Measurements from ENCODE around the gene ORC5.

ORC5 gene

DNA sequence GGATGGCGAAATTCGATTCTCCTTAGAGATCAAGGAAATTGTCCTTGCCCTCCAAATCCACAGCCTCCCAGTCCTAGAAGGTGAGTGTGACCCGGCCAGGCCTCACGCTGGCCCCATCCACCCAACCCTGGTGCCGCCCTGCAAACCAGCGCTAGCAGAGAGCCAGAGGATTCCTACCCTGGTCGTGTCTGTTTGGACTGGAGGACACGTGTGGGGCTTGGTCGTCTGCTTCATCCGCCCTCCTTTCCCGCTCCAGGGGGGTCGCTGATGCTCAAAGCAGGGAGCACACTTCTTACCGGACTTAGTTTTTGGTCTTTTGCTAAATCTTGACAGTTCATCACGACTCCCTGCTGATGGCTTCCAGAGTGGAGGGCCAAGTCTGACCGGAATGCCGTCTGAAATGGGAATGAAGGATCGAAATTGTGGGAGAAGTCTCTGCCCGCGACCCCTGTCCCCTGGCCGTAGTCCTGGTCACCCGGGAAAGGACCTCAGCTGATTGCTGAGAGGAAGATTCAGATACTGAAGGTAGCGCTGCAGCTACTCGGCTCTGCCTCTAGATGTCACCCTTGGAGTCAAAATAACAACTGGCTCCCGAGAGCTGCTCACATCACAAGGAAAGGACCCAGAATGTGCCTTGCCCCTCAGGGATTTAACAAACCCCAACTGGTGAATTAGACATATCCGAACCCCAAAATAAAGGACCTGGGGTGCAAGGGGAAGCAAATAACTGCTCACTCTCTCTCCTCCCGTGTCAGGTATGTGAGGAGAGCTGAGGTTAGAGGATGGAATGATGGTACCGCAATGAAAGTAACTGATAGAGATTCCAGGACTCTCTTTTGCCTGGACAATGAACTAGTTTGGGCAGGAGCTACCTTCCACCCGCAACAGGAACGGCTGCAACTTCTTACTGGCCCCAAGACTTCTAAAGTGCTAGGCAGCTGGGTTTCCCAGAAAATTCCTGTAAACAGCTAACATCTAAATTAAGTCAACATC is 23.5 kb upstream of the ORC5 start:
- no peak overlapping the region for H3K4me3 ChIP-seq (ENCODE audit: extremely low read depth, insufficient read depth, low read length, poor library complexity, severe bottlenecking)
- 40 to 45% methylated on average over 20 to 24 of the region's 29 CpGs for WGBS, 2 experiments (ENCODE audit: insufficient coverage in 2 of 2)
- H3K4me1 ChIP-seq (ENCODE audit: control insufficient read depth, insufficient read depth, low read length, poor library complexity, severe bottlenecking): no peaks in the 10 kb centered on the region
- no peak overlapping the region for H3K27ac ChIP-seq (ENCODE audit: low read depth, low read length, severe bottlenecking)
- no peaks in the 10 kb centered on the region for H3K36me3 ChIP-seq (ENCODE audit: control insufficient read depth, insufficient read depth, low read length)
- H3K9me3 ChIP-seq (ENCODE audit: control insufficient read depth, low read length): no peaks in the 10 kb centered on the region

DNA sequence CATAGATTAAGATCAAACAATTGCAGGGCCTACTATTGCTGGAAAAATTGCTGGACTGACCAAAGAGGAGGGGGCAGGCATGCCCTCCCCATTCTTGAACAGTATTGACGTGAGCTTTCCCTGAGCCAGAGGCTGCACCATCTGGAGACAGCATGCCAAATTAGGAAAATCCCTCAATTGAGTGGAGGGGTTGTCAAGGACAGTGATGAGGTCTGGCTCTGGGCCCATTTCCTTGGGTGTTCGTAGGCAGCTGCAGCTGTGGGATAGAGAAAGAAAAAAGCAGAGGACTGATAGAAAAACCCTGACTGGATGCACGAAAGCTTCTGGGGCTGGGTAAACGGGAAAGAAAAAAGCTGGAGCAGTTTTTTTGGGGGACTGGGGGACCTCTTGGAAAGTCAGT is 22.8 kb upstream of the ORC5 start:
- WGBS, 2 experiments (ENCODE audit: insufficient coverage in 2 of 2): 74 to 86% methylated on average over 3 to 4 of the region's 4 CpGs
- Histone ChIP-seq H3K36me3 (ENCODE audit: control insufficient read depth, insufficient read depth, low read length) (no peaks in the 10 kb centered on the region), H3K4me3 (ENCODE audit: extremely low read depth, insufficient read depth, low read length, poor library complexity, severe bottlenecking) (no peak overlapping the region), H3K9me3 (ENCODE audit: control insufficient read depth, low read length) (no peaks in the 10 kb centered on the region), H3K27ac (ENCODE audit: low read depth, low read length, severe bottlenecking) (no peak overlapping the region), H3K4me1 (ENCODE audit: control insufficient read depth, insufficient read depth, low read length, poor library complexity, severe bottlenecking) (no peaks in the 10 kb centered on the region)

- Histone ChIP-seq H3K27ac (ENCODE audit: low read depth, low read length, severe bottlenecking) (no peak overlapping the region), H3K4me1 (ENCODE audit: control insufficient read depth, insufficient read depth, low read length, poor library complexity, severe bottlenecking) (no peaks in the 10 kb centered on the region), H3K9me3 (ENCODE audit: control insufficient read depth, low read length) (no peaks in the 10 kb centered on the region), H3K4me3 (ENCODE audit: extremely low read depth, insufficient read depth, low read length, poor library complexity, severe bottlenecking) (no peak overlapping the region), H3K36me3 (ENCODE audit: control insufficient read depth, insufficient read depth, low read length) (no peaks in the 10 kb centered on the region)
- WGBS, 2 experiments (ENCODE audit: insufficient coverage in 2 of 2): 100% methylated on average over 1 of the region's 2 CpGs; no CpG with 5 or more reads in 1 of the 2 experiments
These were observed 20.6 kb upstream of the ORC5 start for GRCh38 chr7:104228442-104228841.

DNA sequence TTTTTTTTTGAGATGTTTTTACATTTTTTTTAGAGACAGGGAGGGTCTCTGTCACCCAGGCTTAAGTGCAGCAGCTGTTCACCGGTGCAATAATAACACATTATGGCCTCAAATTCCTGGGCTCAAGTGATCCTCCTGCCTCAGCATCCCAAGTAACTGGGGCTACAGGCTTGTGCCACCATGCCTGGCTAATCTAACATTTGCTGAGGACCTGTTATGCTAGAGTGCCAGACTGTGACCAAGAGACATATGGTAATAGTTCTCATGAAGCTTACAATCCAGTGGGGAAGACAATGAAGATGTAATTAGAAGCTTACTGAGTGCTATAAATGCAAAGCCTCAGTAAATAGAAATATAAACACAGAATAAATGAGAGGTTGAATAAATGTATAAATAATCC is 17.6 kb upstream of the ORC5 start:
- Histone ChIP-seq H3K27ac (ENCODE audit: low read depth, low read length, severe bottlenecking) (no peak overlapping the region), H3K4me3 (ENCODE audit: extremely low read depth, insufficient read depth, low read length, poor library complexity, severe bottlenecking) (no peak overlapping the region), H3K9me3 (ENCODE audit: control insufficient read depth, low read length) (peaks cover under 1% of the 10 kb centered on the region), H3K36me3 (ENCODE audit: control insufficient read depth, insufficient read depth, low read length) (no peaks in the 10 kb centered on the region), H3K4me1 (ENCODE audit: control insufficient read depth, insufficient read depth, low read length, poor library complexity, severe bottlenecking) (no peaks in the 10 kb centered on the region)
- WGBS, 2 experiments (ENCODE audit: insufficient coverage in 2 of 2): 88% methylated on average over 1 of the region's 1 CpG; no CpG with 5 or more reads in 1 of the 2 experiments

- Histone ChIP-seq H3K9me3 (ENCODE audit: control insufficient read depth, low read length) (peaks cover 3% of the 10 kb centered on the region), H3K36me3 (ENCODE audit: control insufficient read depth, insufficient read depth, low read length) (no peaks in the 10 kb centered on the region), H3K27ac (ENCODE audit: low read depth, low read length, severe bottlenecking) (no peak overlapping the region), H3K4me1 (ENCODE audit: control insufficient read depth, insufficient read depth, low read length, poor library complexity, severe bottlenecking) (no peaks in the 10 kb centered on the region), H3K4me3 (ENCODE audit: extremely low read depth, insufficient read depth, low read length, poor library complexity, severe bottlenecking) (no peak overlapping the region)
- WGBS, 2 experiments (ENCODE audit: insufficient coverage in 2 of 2): 80 to 85% methylated on average over 2 to 3 of the region's 4 CpGs
These were observed 9.8 kb upstream of the ORC5 start for GRCh38 chr7:104217620-104218019.

DNA sequence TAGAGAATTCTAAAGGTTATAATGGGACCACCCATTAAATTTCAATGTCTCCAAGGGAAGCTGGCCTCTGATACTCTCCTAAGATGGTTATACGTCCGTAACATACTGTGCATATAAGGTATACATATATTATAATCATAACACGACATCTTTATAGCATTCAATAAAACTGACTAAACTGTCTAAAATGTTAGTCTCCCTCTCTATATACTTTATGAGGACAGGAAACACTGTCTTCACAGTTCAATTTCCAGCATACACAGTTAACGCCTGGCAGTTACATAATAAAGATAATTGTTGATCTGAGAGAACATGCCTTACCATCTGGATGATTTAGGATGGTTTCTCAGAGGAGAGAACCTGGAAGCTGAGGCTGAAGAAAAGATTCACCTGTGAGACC is 1.2 kb upstream of the ORC5 start:
- no CpG with 5 or more reads among the region's 4 CpGs for WGBS, 2 experiments (ENCODE audit: insufficient coverage in 2 of 2)
- no peaks in the 10 kb centered on the region for H3K9me3 ChIP-seq (ENCODE audit: control insufficient read depth, low read length)
- no peaks in the 10 kb centered on the region for H3K4me1 ChIP-seq (ENCODE audit: control insufficient read depth, insufficient read depth, low read length, poor library complexity, severe bottlenecking)
- no peak overlapping the region for H3K4me3 ChIP-seq (ENCODE audit: extremely low read depth, insufficient read depth, low read length, poor library complexity, severe bottlenecking)
- peaks cover under 1% of the 10 kb centered on the region for H3K36me3 ChIP-seq (ENCODE audit: control insufficient read depth, insufficient read depth, low read length)
- no peak overlapping the region for H3K27ac ChIP-seq (ENCODE audit: low read depth, low read length, severe bottlenecking)

GRCh38 chr7:104208421-104208780 is 588 bp upstream of the ORC5 start:
- Histone ChIP-seq H3K4me1 (ENCODE audit: control insufficient read depth, insufficient read depth, low read length, poor library complexity, severe bottlenecking) (no peaks in the 10 kb centered on the region), H3K27ac (ENCODE audit: low read depth, low read length, severe bottlenecking) (peak overlapping the region; percentile 79), H3K9me3 (ENCODE audit: control insufficient read depth, low read length) (no peaks in the 10 kb centered on the region), H3K36me3 (ENCODE audit: control insufficient read depth, insufficient read depth, low read length) (peaks cover 7% of the 10 kb centered on the region), H3K4me3 (ENCODE audit: extremely low read depth, insufficient read depth, low read length, poor library complexity, severe bottlenecking) (peak overlapping the region; percentile 92)
- 65% methylated on average over 6 to 7 of the region's 7 CpGs for WGBS, 2 experiments (ENCODE audit: insufficient coverage in 2 of 2)

GRCh38 chr7:104207348-104207730 is 474 bp downstream of the ORC5 start:
- Histone ChIP-seq H3K4me1 (ENCODE audit: control insufficient read depth, insufficient read depth, low read length, poor library complexity, severe bottlenecking) (no peaks in the 10 kb centered on the region), H3K4me3 (ENCODE audit: extremely low read depth, insufficient read depth, low read length, poor library complexity, severe bottlenecking) (peak overlapping the region; percentile 92), H3K27ac (ENCODE audit: low read depth, low read length, severe bottlenecking) (peak overlapping the region; percentile 79), H3K9me3 (ENCODE audit: control insufficient read depth, low read length) (no peaks in the 10 kb centered on the region), H3K36me3 (ENCODE audit: control insufficient read depth, insufficient read depth, low read length) (peaks cover 17% of the 10 kb centered on the region)
- 0 to 3% methylated on average over 5 of the region's 10 CpGs for WGBS, 2 experiments (ENCODE audit: insufficient coverage in 2 of 2)

GRCh38 chr7:104206841-104207240 is 972 bp downstream of the ORC5 start:
- no peaks in the 10 kb centered on the region for H3K4me1 ChIP-seq (ENCODE audit: control insufficient read depth, insufficient read depth, low read length, poor library complexity, severe bottlenecking)
- WGBS, 2 experiments (ENCODE audit: insufficient coverage in 2 of 2): no CpG with 5 or more reads among the region's 6 CpGs
- no peak overlapping the region for H3K27ac ChIP-seq (ENCODE audit: low read depth, low read length, severe bottlenecking)
- peaks cover 22% of the 10 kb centered on the region for H3K36me3 ChIP-seq (ENCODE audit: control insufficient read depth, insufficient read depth, low read length)
- H3K9me3 ChIP-seq (ENCODE audit: control insufficient read depth, low read length): no peaks in the 10 kb centered on the region
- peak overlapping the region; percentile 92 for H3K4me3 ChIP-seq (ENCODE audit: extremely low read depth, insufficient read depth, low read length, poor library complexity, severe bottlenecking)

- Histone ChIP-seq H3K4me3 (ENCODE audit: extremely low read depth, insufficient read depth, low read length, poor library complexity, severe bottlenecking) (no peak overlapping the region), H3K4me1 (ENCODE audit: control insufficient read depth, insufficient read depth, low read length, poor library complexity, severe bottlenecking) (no peaks in the 10 kb centered on the region), H3K9me3 (ENCODE audit: control insufficient read depth, low read length) (peaks cover 13% of the 10 kb centered on the region), H3K36me3 (ENCODE audit: control insufficient read depth, insufficient read depth, low read length) (peaks cover 76% of the 10 kb centered on the region), H3K27ac (ENCODE audit: low read depth, low read length, severe bottlenecking) (no peak overlapping the region)
- 91 to 99% methylated on average over 6 of the region's 6 CpGs for WGBS, 2 experiments (ENCODE audit: insufficient coverage in 2 of 2)
These were observed 9.0 kb downstream of the ORC5 start for GRCh38 chr7:104198673-104199278.

DNA sequence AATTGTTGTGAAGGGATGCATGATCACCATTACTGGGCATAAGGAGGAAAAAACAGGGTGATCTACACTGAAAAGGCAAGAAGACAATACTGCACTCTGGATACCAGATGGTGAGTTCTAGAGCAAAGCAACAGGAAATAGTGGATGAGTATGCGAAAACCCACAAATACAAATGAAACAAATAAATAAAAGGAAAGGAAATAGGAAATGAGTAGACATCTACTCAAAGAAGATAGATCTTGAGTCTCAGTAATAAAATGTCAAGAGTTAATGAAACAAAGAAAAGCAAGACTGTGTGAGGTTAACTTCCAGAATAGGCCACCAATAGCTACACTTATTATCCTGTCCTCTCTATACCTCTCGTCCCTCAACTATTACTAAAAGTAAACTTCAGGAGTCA is 11.7 kb downstream of the ORC5 start:
- Histone ChIP-seq H3K4me3 (ENCODE audit: extremely low read depth, insufficient read depth, low read length, poor library complexity, severe bottlenecking) (no peak overlapping the region), H3K27ac (ENCODE audit: low read depth, low read length, severe bottlenecking) (no peak overlapping the region), H3K36me3 (ENCODE audit: control insufficient read depth, insufficient read depth, low read length) (peaks cover 64% of the 10 kb centered on the region), H3K9me3 (ENCODE audit: control insufficient read depth, low read length) (peaks cover 13% of the 10 kb centered on the region), H3K4me1 (ENCODE audit: control insufficient read depth, insufficient read depth, low read length, poor library complexity, severe bottlenecking) (no peaks in the 10 kb centered on the region)
- 100% methylated on average over 1 of the region's 2 CpGs; no CpG with 5 or more reads in 1 of the 2 experiments for WGBS, 2 experiments (ENCODE audit: insufficient coverage in 2 of 2)
